Measurements from ENCODE around the gene ERICH6B. TPM values are rescaled to one million over a fixed set of nuclear protein-coding genes. Genes with fewer than 3 reads are reported as not detected.
A peak's percentile ranks its signal among the peaks of the same experiment; 100 is the strongest.

Gene ERICH6B
- total and polyA plus RNA-seq, 4 donors, result 0.94 TPM; not detected in 3

DNA sequence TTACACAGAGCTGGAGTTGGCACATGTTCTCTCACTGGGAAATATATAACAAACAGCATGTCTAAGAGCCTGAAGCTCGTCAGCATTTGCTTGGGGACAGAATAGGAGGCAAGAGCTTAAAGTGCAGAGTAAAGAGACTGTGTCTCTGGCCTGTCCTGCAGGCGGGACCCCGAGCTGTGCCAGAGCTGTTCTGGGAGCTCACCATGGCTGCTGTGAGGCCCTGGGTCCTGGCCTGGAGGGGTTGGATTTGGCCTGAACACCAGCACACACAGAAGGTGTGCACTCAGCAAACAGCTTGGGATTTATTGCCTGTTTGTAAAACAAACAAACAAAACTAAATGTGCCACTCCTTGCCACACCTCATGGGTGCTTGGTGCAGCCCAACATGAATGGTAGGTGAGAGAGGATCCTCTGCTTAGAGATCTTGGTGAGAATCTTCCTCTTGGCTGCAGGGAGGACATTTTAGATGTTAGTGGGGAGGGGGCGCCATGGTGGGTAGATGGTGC lies 60.9 kb downstream of the ERICH6B start:
- DNase-seq (ENCODE audit: low spot score), result peak; percentile 17
- 89% methylated on average over 4 of the region's 4 CpGs for WGBS

More for the DNA sequence above, 60.9 kb downstream of the ERICH6B start:
- Histone ChIP-seq H3K27ac (ENCODE audit: low read depth in 1 of 2, low read length in 2 of 2) (no peak overlapping the region), H3K27me3 (ENCODE audit: control insufficient read depth in 4 of 4, insufficient read depth in 4 of 4, low read length in 3 of 4) (no peaks in the 10 kb centered on the region), H3K9me3 (ENCODE audit: control insufficient read depth in 4 of 4, low read length in 3 of 4) (peaks cover 0 to 1% (median 0%) of the 10 kb centered on the region in 4 donors), H3K4me3 (ENCODE audit: low read depth in 1 of 3, low read length in 3 of 3) (no peak overlapping the region), H3K9ac (ENCODE audit: low read depth in 1 of 2, low read length in 2 of 2) (no peak overlapping the region), H3K36me3 (ENCODE audit: control insufficient read depth in 4 of 4, insufficient read depth in 3 of 4, low read depth in 1 of 4, low read length in 3 of 4) (no peaks in the 10 kb centered on the region), H3K4me1 (ENCODE audit: control insufficient read depth in 4 of 4, insufficient read depth in 4 of 4, low read length in 3 of 4) (no peaks in the 10 kb centered on the region)
- TF ChIP-seq, protein P1, sequence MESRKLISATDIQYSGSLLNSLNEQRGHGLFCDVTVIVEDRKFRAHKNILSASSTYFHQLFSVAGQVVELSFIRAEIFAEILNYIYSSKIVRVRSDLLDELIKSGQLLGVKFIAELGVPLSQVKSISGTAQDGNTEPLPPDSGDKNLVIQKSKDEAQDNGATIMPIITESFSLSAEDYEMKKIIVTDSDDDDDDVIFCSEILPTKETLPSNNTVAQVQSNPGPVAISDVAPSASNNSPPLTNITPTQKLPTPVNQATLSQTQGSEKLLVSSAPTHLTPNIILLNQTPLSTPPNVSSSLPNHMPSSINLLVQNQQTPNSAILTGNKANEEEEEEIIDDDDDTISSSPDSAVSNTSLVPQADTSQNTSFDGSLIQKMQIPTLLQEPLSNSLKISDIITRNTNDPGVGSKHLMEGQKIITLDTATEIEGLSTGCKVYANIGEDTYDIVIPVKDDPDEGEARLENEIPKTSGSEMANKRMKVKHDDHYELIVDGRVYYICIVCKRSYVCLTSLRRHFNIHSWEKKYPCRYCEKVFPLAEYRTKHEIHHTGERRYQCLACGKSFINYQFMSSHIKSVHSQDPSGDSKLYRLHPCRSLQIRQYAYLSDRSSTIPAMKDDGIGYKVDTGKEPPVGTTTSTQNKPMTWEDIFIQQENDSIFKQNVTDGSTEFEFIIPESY (IDR thresholded peaks at IDR 0.05), result no peak
- TF ChIP-seq JUND (IDR thresholded peaks at IDR 0.05) (no peak), EGR1 (IDR thresholded peaks at IDR 0.05; ENCODE audit: low read depth in 2 of 2) (no peak), HNF4A (conservative IDR thresholded peaks at IDR 0.05) (no peak), YY1 (IDR thresholded peaks at IDR 0.05) (no peak), TAF1 (conservative IDR thresholded peaks at IDR 0.05) (no peak), RAD21 (IDR thresholded peaks at IDR 0.05) (no peak), GABPA (IDR thresholded peaks at IDR 0.05 in 1 of 2, conservative IDR thresholded peaks at IDR 0.05 in 1 of 2) (no peak), NR2F2 (IDR thresholded peaks at IDR 0.05) (no peak), RXRA (IDR thresholded peaks at IDR 0.05) (no peak), FOXA1 (IDR thresholded peaks at IDR 0.05) (no peak), SP1 (IDR thresholded peaks at IDR 0.05) (no peak), HNF4G (IDR thresholded peaks at IDR 0.05) (no peak), CTCF (IDR thresholded peaks at IDR 0.05; ENCODE audit: low read depth, low read length, missing input control) (no peak), REST (IDR thresholded peaks at IDR 0.05) (no peak), MAX (IDR thresholded peaks at IDR 0.05) (no peak), FOXA2 (IDR thresholded peaks at IDR 0.05) (no peak)
- TF ChIP-seq, protein P2, sequence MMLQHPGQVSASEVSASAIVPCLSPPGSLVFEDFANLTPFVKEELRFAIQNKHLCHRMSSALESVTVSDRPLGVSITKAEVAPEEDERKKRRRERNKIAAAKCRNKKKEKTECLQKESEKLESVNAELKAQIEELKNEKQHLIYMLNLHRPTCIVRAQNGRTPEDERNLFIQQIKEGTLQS (IDR thresholded peaks at IDR 0.05), result no peak
